Activated CD8-positive, alpha-beta memory T cell treated with anti-CD3 and anti-CD28 coated beads for 48 hours (primary cell): ENCODE data around the gene TCF21.
"Not testable (repeated sequence)": the region's sequence is repeated elsewhere in the genome, so short reads cannot be mapped to it uniquely, and the experiment has no call there.

Source experiments
- DNase-seq, 3 experiments: peaks; one replicate each; pipeline ENCODE4 v3.0.0-alpha.2; 2020; ENCODE audit warnings: low read depth in 2 of 3, low spot score in 2 of 3

Gene TCF21

GRCh38 chr6:133921249-133921859, 32.4 kb downstream of the TCF21 start:
- DNase-seq: peak; percentile 31 to 50 (median 35)

GRCh38 chr6:133923938-133924593, 35.2 kb downstream of the TCF21 start:
- no peak for DNase-seq

- not testable (repeated sequence) for DNase-seq
These were observed 42.3 kb downstream of the TCF21 start for GRCh38 chr6:133931221-133931620.

- DNase-seq: not testable (repeated sequence)
These were observed 47.4 kb downstream of the TCF21 start for GRCh38 chr6:133936352-133936751.

GRCh38 chr6:133937909-133938308, 49.0 kb downstream of the TCF21 start:
- no peak for DNase-seq

GRCh38 chr6:133938533-133938932, 49.6 kb downstream of the TCF21 start:
- DNase-seq: no peak

GRCh38 chr6:133939778-133940667, 51.1 kb downstream of the TCF21 start:
- DNase-seq: no peak
